CD4-positive, alpha-beta T cell treated with Interleukin-17A for 4 hours (primary cell): ENCODE measurements around the gene ADORA2B.
"Not testable (repeated sequence)": the region's sequence is repeated elsewhere in the genome, so short reads cannot be mapped to it uniquely, and the experiment has no call there.

Experiments used
- DNase-seq: peaks from one replicate; pipeline ENCODE4 v3.0.0-alpha.2; 2020; ENCODE audit warnings: mixed read lengths

Gene ADORA2B

GRCh38 chr17:15957206-15957605 lies 12.3 kb downstream of the ADORA2B start:
- peak; percentile 14 for DNase-seq

GRCh38 chr17:15957608-15958307 lies 12.8 kb downstream of the ADORA2B start:
- no peak for DNase-seq

GRCh38 chr17:15958484-15958854 lies 13.5 kb downstream of the ADORA2B start:
- no peak for DNase-seq

- DNase-seq: no peak
Measured at GRCh38 chr17:15963670-15964110, 18.8 kb downstream of the ADORA2B start.

- no peak for DNase-seq
Measured at GRCh38 chr17:15965528-15965927, 20.6 kb downstream of the ADORA2B start.

GRCh38 chr17:15966183-15966878 lies 21.4 kb downstream of the ADORA2B start:
- peak; percentile 20 for DNase-seq

- DNase-seq: no peak
Measured at GRCh38 chr17:15966879-15967248, 21.9 kb downstream of the ADORA2B start.

GRCh38 chr17:15967706-15968399 lies 22.9 kb downstream of the ADORA2B start:
- DNase-seq: no peak

GRCh38 chr17:15969463-15969862 lies 24.5 kb downstream of the ADORA2B start:
- DNase-seq: no peak

GRCh38 chr17:15970500-15970899 lies 25.6 kb downstream of the ADORA2B start:
- DNase-seq: no peak

GRCh38 chr17:15971098-15971678 lies 26.3 kb downstream of the ADORA2B start:
- no peak for DNase-seq

GRCh38 chr17:15971882-15972281 lies 27.0 kb downstream of the ADORA2B start:
- DNase-seq: no peak

- no peak for DNase-seq
Measured at GRCh38 chr17:15972497-15972951, 27.6 kb downstream of the ADORA2B start.

GRCh38 chr17:15973016-15973415 lies 28.1 kb downstream of the ADORA2B start:
- no peak for DNase-seq

- DNase-seq: no peak
Measured at GRCh38 chr17:15973834-15974233, 28.9 kb downstream of the ADORA2B start.

GRCh38 chr17:15977894-15978293 lies 33.0 kb downstream of the ADORA2B start:
- DNase-seq: no peak

GRCh38 chr17:15978606-15979005 lies 33.7 kb downstream of the ADORA2B start:
- no peak for DNase-seq

- not testable (repeated sequence) for DNase-seq
Measured at GRCh38 chr17:15979013-15979412, 34.1 kb downstream of the ADORA2B start.

- DNase-seq: no peak
Measured at GRCh38 chr17:15981208-15981607, 36.3 kb downstream of the ADORA2B start.

- DNase-seq: no peak
Measured at GRCh38 chr17:15981646-15982580, 37.0 kb downstream of the ADORA2B start.

- DNase-seq: no peak
Measured at GRCh38 chr17:15996322-15996721, 51.4 kb downstream of the ADORA2B start.

- DNase-seq: no peak
Measured at GRCh38 chr17:15998031-15998562, 53.2 kb downstream of the ADORA2B start.
